GM12878 (cell line): ENCODE results near the gene AGPAT4. TPM values are rescaled to one million over a fixed set of nuclear protein-coding genes. Genes with fewer than 3 reads are reported as not detected.

ENCODE experiments used
- ATAC-seq: fragments of 200-7000 bp; cut with Tn5 transposase; 3 replicates; pipeline ENCODE4 v1.9.1; 2020; ENCODE audit warnings: mild to moderate bottlenecking, moderate library complexity
- BruUV-seq: library from RNA; stranded (reverse); fragments of 400-500 nt; replicated peaks from 2 replicates; lab custom pipeline; 2021; lab: Mats Ljungman, UMichigan
- CTCF ChIA-PET: fragments of 300-600 bp; sonication (Branson Sonifier 250); formaldehyde crosslinking; extraction: SDS; loops from one replicate; lab custom pipeline; 2021; ENCODE audit warnings: inconsistent platforms; lab: Yijun Ruan, JAX
- POLR2A ChIA-PET: fragments of 350-600 bp; formaldehyde crosslinking; extraction: SDS; loops from one replicate; lab custom pipeline; 2021; ENCODE audit warnings: inconsistent platforms; lab: Charles Lee
- RAD21 ChIA-PET: fragments of 300-600 bp; sonication (Branson Sonifier 250); formaldehyde crosslinking; loops from one replicate; lab custom pipeline; 2023; ENCODE audit warnings: antibody characterized with exemption; ENCODE audit not compliant: unreplicated experiment; lab: Charles Lee
- SMC1A ChIA-PET: fragments of 300-600 bp; sonication (Branson Sonifier 250); formaldehyde crosslinking; loops from one replicate; lab custom pipeline; 2023; ENCODE audit not compliant: unreplicated experiment, uncharacterized antibody; lab: Charles Lee
- DNase-seq: peaks from one replicate; pipeline ENCODE4 v3.0.0-alpha.2; 2011; ENCODE audit warnings: low read depth, low spot score
- FAIRE-seq: peaks from 3 replicates; lab custom pipeline; 2011; peaks lifted over from hg19 to GRCh38; lab: Jason Lieb, UNC
- H2AFZ ChIP-seq: 2 replicates; pipeline ENCODE4 v1.6.0; 2011; ENCODE audit warnings: low read depth, low read length, control low read depth; ENCODE audit not compliant: control insufficient read depth
- H3K27ac ChIP-seq: 2 replicates; pipeline ENCODE4 v1.5.1; 2011; ENCODE audit warnings: control low read depth; ENCODE audit not compliant: control insufficient read depth, insufficient read depth
- H3K27me3 ChIP-seq, 2 experiments: replicated peaks in 1 of 2; 2 replicates each; pipeline versions ENCODE4 v1.6.0 to v1.6.1; 2011; ENCODE audit warnings: low read length in 1 of 2; ENCODE audit not compliant: control insufficient read depth in 2 of 2, insufficient read depth in 2 of 2
- H3K36me3 ChIP-seq, 2 experiments: 2 replicates each; pipeline ENCODE4 v1.5.1; 2011; ENCODE audit warnings: low read length in 1 of 2; ENCODE audit not compliant: control insufficient read depth in 2 of 2, insufficient read depth in 2 of 2
- H3K4me1 ChIP-seq: 2 replicates; pipeline ENCODE4 v1.6.1; 2011; ENCODE audit warnings: mild to moderate bottlenecking, low read length, moderate library complexity, mixed read lengths; ENCODE audit not compliant: control insufficient read depth, insufficient read depth
- H3K4me2 ChIP-seq: 2 replicates; pipeline ENCODE4 v1.6.0; 2011; ENCODE audit warnings: control low read depth; ENCODE audit not compliant: control insufficient read depth, insufficient read depth
- H3K4me3 ChIP-seq: fragments of 200-600 bp; sonication (generic); 2 replicates; pipeline ENCODE4 v1.5.1; 2016
- H3K79me2 ChIP-seq: 2 replicates; pipeline ENCODE4 v1.6.0; 2011; ENCODE audit warnings: low read length; ENCODE audit not compliant: control insufficient read depth, insufficient read depth
- H3K9ac ChIP-seq: 2 replicates; pipeline ENCODE4 v1.8.0; 2011; ENCODE audit warnings: low read length, control low read depth, mixed read lengths; ENCODE audit not compliant: control insufficient read depth, insufficient read depth
- H3K9me3 ChIP-seq: replicated peaks from 3 replicates; pipeline ENCODE4 v1.5.1; 2011; ENCODE audit warnings: mild to moderate bottlenecking, low read length; ENCODE audit not compliant: control insufficient read depth, insufficient read depth
- H4K20me1 ChIP-seq: 2 replicates; pipeline ENCODE4 v1.6.0; 2011; ENCODE audit not compliant: control insufficient read depth, insufficient read depth
- CBX3 ChIP-seq: fragments of 200-600 bp; sonication (generic); IDR thresholded peaks from 2 replicates; pipeline ENCODE4 v1.6.1; 2016; ENCODE audit warnings: low read depth, borderline replicate concordance
- CTCF ChIP-seq, 3 experiments: IDR thresholded peaks in 2 of 3; conservative IDR thresholded peaks in 1 of 3; 2 replicates each; pipeline ENCODE4 v1.5.1; 2011; ENCODE audit warnings: low read depth in 3 of 3, low read length in 3 of 3, mild to moderate bottlenecking in 3 of 3, control low read depth in 2 of 3, moderate library complexity in 2 of 3, inconsistent platforms in 1 of 3, mixed read lengths in 1 of 3; ENCODE audit not compliant: control insufficient read depth in 2 of 3, insufficient read depth in 1 of 3; ENCODE audit errors: extremely low read depth in 1 of 3
- HDAC6 ChIP-seq: fragments of 200-600 bp; sonication (generic); IDR thresholded peaks from one replicate; pipeline ENCODE4 v1.8.0; 2017; ENCODE audit warnings: antibody characterized with exemption; ENCODE audit not compliant: unreplicated experiment
- NFIC ChIP-seq: IDR thresholded peaks from 2 replicates; pipeline ENCODE4 v1.6.1; 2012; ENCODE audit warnings: low read depth, mild to moderate bottlenecking, inconsistent platforms, low read length, moderate library complexity
- NR2F1 ChIP-seq: fragments of 450-650 bp; conservative IDR thresholded peaks from 2 replicates; pipeline ENCODE4 v1.6.1; 2017; ENCODE audit warnings: mild to moderate bottlenecking
- ZBTB11 ChIP-seq: fragments of 450-650 bp; formaldehyde crosslinking; IDR thresholded peaks from 2 replicates; pipeline ENCODE4 v1.5.0; 2022; ENCODE audit warnings: mild to moderate bottlenecking, missing genetic modification characterization
- WGBS: methylation state at CpG from one replicate; pipeline ENCODE4 v1.1.6; 2016; ENCODE audit warnings: low lambda C conversion rate; ENCODE audit not compliant: insufficient replicate concordance, insufficient coverage; ENCODE audit errors: missing lambda C conversion rate; 5-methylcytosine and 5-hydroxymethylcytosine counted together
- in situ Hi-C: fragments of 300-500 bp; cut with MboI; formaldehyde crosslinking; loops from 9 replicates; pipeline ENCODE4 v1.14.3; 2018; ENCODE audit warnings: mixed read lengths
- intact Hi-C: fragments of 100-400 bp; cut with micrococcal nuclease; formaldehyde crosslinking; loops from one replicate; pipeline ENCODE4 v1.14.2; 2022; ENCODE audit not compliant: unreplicated experiment
- polyA plus RNA-seq, 11 experiments: library from polyadenylated mRNA; depleted of rRNA in 4 of 11; unstranded in 6 of 11; stranded (reverse) in 5 of 11; fragments of >200 nt; fragmentation: Nextera tagmentation in 4 of 11; fragmentation: Illumina TruSeq in 1 of 11; extraction: Ambion mirVana in 4 of 11; extraction: Trizol in 1 of 11; gene quantifications; 1 replicate in 1 of 11; 2 replicates in 10 of 11; pipeline versions ENCODE4 v1.2.1 to v1.2.3, GENCODE V29; 2011 to 2016; ENCODE audit warnings: inconsistent platforms in 2 of 11, missing spikeins in 2 of 11, low read depth in 1 of 11
- total RNA-seq, 4 experiments: library from RNA; depleted of rRNA in 3 of 4; stranded (reverse); fragments of >200 nt in 3 of 4; fragmentation: Illumina TruSeq in 1 of 4; extraction: Trizol in 1 of 4; gene quantifications; 2 replicates each; pipeline versions ENCODE4 v1.2.1 to v1.2.3, GENCODE V29; 2013 to 2021
- TF ChIP-seq, protein P1 (sequence below): fragments of 450-650 bp; IDR thresholded peaks from 2 replicates; pipeline ENCODE4 v1.6.1; 2017; ENCODE audit warnings: mild to moderate bottlenecking
- TF ChIP-seq, protein P2 (sequence below): fragments of 450-650 bp; IDR thresholded peaks from 2 replicates; pipeline ENCODE4 v1.6.1; 2017; ENCODE audit warnings: antibody characterized with exemption, mild to moderate bottlenecking, moderate library complexity

The AGPAT4 gene
- total and polyA plus RNA-seq, 10 of the 15 experiments (the other 5 are each of a cell fraction or from before 2014, with no cell fraction given), result 0.34 to 2.2 (median 1.3) TPM

DNA sequence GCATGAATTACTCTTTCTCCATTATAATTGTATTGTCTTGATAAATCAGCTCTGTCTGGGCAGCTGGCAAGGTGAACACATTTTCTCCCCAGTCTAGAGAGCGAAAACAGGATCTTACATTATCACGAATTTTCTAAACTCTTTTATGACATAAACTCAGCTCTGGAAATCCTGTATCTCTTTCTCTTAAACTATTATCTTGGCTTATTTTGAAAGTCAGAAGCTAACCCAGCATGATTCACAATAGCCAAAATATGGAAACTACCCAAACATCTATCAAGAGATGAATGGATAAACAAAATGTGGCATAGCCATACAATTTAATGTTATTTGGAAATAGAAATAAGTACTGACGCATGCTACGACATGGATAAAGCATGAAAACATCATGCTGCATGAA, 25.9 kb upstream of the AGPAT4 start:
- POLR2A ChIA-PET, result no interaction called here
- no peaks in the 10 kb centered on the region for H3K36me3 ChIP-seq
- no peaks in the 10 kb centered on the region for H4K20me1 ChIP-seq
- SMC1A ChIA-PET, result no interaction called here
- WGBS, result 42% methylated on average over 4 of the region's 4 CpGs
- ATAC-seq (no peak), FAIRE-seq (no peak), DNase-seq (no peak)
- RAD21 ChIA-PET, result no interaction called here
- in situ Hi-C loops, result no loop called here
- no peaks in the 10 kb centered on the region for H3K79me2 ChIP-seq
- TF ChIP-seq, protein P1, sequence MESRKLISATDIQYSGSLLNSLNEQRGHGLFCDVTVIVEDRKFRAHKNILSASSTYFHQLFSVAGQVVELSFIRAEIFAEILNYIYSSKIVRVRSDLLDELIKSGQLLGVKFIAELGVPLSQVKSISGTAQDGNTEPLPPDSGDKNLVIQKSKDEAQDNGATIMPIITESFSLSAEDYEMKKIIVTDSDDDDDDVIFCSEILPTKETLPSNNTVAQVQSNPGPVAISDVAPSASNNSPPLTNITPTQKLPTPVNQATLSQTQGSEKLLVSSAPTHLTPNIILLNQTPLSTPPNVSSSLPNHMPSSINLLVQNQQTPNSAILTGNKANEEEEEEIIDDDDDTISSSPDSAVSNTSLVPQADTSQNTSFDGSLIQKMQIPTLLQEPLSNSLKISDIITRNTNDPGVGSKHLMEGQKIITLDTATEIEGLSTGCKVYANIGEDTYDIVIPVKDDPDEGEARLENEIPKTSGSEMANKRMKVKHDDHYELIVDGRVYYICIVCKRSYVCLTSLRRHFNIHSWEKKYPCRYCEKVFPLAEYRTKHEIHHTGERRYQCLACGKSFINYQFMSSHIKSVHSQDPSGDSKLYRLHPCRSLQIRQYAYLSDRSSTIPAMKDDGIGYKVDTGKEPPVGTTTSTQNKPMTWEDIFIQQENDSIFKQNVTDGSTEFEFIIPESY, result no peak
- TF ChIP-seq NFIC (no peak), HDAC6 (no peak), CTCF (IDR thresholded peaks at IDR 0.05 in 2 of 3, conservative IDR thresholded peaks at IDR 0.05 in 1 of 3; ENCODE audit: control insufficient read depth in 2 of 3, extremely low read depth in 1 of 3, insufficient read depth in 1 of 3, low read depth in 3 of 3, low read length in 3 of 3) (no peak), ZBTB11 (CRISPR knock-in tag) (no peak), CBX3 (no peak), NR2F1 (no peak)
- TF ChIP-seq, protein P2, sequence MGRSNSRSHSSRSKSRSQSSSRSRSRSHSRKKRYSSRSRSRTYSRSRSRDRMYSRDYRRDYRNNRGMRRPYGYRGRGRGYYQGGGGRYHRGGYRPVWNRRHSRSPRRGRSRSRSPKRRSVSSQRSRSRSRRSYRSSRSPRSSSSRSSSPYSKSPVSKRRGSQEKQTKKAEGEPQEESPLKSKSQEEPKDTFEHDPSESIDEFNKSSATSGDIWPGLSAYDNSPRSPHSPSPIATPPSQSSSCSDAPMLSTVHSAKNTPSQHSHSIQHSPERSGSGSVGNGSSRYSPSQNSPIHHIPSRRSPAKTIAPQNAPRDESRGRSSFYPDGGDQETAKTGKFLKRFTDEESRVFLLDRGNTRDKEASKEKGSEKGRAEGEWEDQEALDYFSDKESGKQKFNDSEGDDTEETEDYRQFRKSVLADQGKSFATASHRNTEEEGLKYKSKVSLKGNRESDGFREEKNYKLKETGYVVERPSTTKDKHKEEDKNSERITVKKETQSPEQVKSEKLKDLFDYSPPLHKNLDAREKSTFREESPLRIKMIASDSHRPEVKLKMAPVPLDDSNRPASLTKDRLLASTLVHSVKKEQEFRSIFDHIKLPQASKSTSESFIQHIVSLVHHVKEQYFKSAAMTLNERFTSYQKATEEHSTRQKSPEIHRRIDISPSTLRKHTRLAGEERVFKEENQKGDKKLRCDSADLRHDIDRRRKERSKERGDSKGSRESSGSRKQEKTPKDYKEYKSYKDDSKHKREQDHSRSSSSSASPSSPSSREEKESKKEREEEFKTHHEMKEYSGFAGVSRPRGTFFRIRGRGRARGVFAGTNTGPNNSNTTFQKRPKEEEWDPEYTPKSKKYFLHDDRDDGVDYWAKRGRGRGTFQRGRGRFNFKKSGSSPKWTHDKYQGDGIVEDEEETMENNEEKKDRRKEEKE, result no peak
- H3K9ac ChIP-seq, result no peak overlapping the region
- H2AFZ ChIP-seq, result no peak overlapping the region
- intact Hi-C loops, result no loop called here
- no TSS peak for BruUV-seq
- H3K9me3 ChIP-seq, result no peaks in the 10 kb centered on the region
- H3K27ac ChIP-seq, result no peak overlapping the region
- H3K4me2 ChIP-seq, result no peak overlapping the region
- CTCF ChIA-PET, result no interaction called here
- no peaks in the 10 kb centered on the region for H3K27me3 ChIP-seq
- no peak overlapping the region for H3K4me3 ChIP-seq
- H3K4me1 ChIP-seq, result no peaks in the 10 kb centered on the region
